ENCODE results near the gene DNAI7. TPM values are rescaled to one million over a fixed set of nuclear protein-coding genes. Genes with fewer than 3 reads are reported as not detected.

The DNAI7 gene
- total RNA-seq, 2 donors from 2014 or later = 1.5 to 3.8 TPM

- Histone ChIP-seq H3K27ac (peak overlapping the region; percentile 85 to 90), H3K4me1 (replicated peaks) (peaks cover 7% of the 10 kb centered on the region), H3K27me3 (replicated peaks; ENCODE audit: insufficient read depth) (no peaks in the 10 kb centered on the region), H3K36me3 (no peaks in the 10 kb centered on the region), H3K9me3 (no peaks in the 10 kb centered on the region), H3K4me3 (peak overlapping the region; percentile 60 to 69)
- DNase-seq (ENCODE audit: low spot score) = no peak
- no peak for TF ChIP-seq POLR2AphosphoS5 (IDR thresholded peaks at IDR 0.05)
- no peak for TF ChIP-seq CTCF (IDR thresholded peaks at IDR 0.05)
- no peak for TF ChIP-seq POLR2A (IDR thresholded peaks at IDR 0.05)
- intact Hi-C loops (cut with DNase I) = loop anchor here (10.0 kb wide), 1 partner anchor 50 kb away; no protein-coding TSS in a partner anchor
- WGBS = 1% methylated on average over 11 of the region's 11 CpGs
Observed at GRCh38 chr12:25194722-25195055, 271 bp downstream of the DNAI7 start.

- intact Hi-C loops (cut with DNase I) = loop anchor here (10.0 kb wide), 1 partner anchor 51 kb away; no protein-coding TSS in a partner anchor
- no peak for TF ChIP-seq POLR2A (IDR thresholded peaks at IDR 0.05)
- TF ChIP-seq POLR2AphosphoS5 (IDR thresholded peaks at IDR 0.05) = no peak
- TF ChIP-seq CTCF (IDR thresholded peaks at IDR 0.05) = no peak
- Histone ChIP-seq H3K4me1 (replicated peaks) (peaks cover 7% of the 10 kb centered on the region), H3K36me3 (no peaks in the 10 kb centered on the region), H3K27ac (no peak overlapping the region), H3K4me3 (peak overlapping the region; percentile 60 to 69), H3K9me3 (no peaks in the 10 kb centered on the region), H3K27me3 (replicated peaks; ENCODE audit: insufficient read depth) (no peaks in the 10 kb centered on the region)
- no peak for DNase-seq (ENCODE audit: low spot score)
- WGBS = 20% methylated on average over 1 of the region's 1 CpG
Observed at GRCh38 chr12:25194214-25194613, 746 bp downstream of the DNAI7 start.

- no peaks in the 10 kb centered on the region for H3K36me3 ChIP-seq
- intact Hi-C loops (cut with DNase I) = loop anchor here (10.0 kb wide), 1 partner anchor 54 kb away; no protein-coding TSS in a partner anchor
- H3K9me3 ChIP-seq = no peaks in the 10 kb centered on the region
- TF ChIP-seq POLR2A (IDR thresholded peaks at IDR 0.05) (no peak), CTCF (IDR thresholded peaks at IDR 0.05) (no peak)
- H3K27ac ChIP-seq = no peak overlapping the region
- H3K27me3 ChIP-seq (replicated peaks; ENCODE audit: insufficient read depth) = no peaks in the 10 kb centered on the region
- no peak overlapping the region for H3K4me3 ChIP-seq
- WGBS = 90% methylated on average over 6 of the region's 6 CpGs
- peaks cover 3% of the 10 kb centered on the region for H3K4me1 ChIP-seq (replicated peaks)
- DNase-seq (ENCODE audit: low spot score) = no peak
Observed at GRCh38 chr12:25190793-25191192, 4.2 kb downstream of the DNAI7 start.

GRCh38 chr12:25189656-25190055 lies 5.3 kb downstream of the DNAI7 start:
- Histone ChIP-seq H3K9me3 (no peaks in the 10 kb centered on the region), H3K27me3 (replicated peaks; ENCODE audit: insufficient read depth) (no peaks in the 10 kb centered on the region), H3K4me3 (no peak overlapping the region), H3K36me3 (no peaks in the 10 kb centered on the region), H3K27ac (no peak overlapping the region), H3K4me1 (replicated peaks) (peaks cover 3% of the 10 kb centered on the region)
- TF ChIP-seq POLR2A (IDR thresholded peaks at IDR 0.05) (no peak), CTCF (IDR thresholded peaks at IDR 0.05) (no peak), POLR2AphosphoS5 (IDR thresholded peaks at IDR 0.05) (no peak)
- no peak for DNase-seq (ENCODE audit: low spot score)
- intact Hi-C loops (cut with DNase I) = loop anchor here (10.0 kb wide), 1 partner anchor 55 kb away; no protein-coding TSS in a partner anchor

- intact Hi-C loops (cut with DNase I) = no loop called here
- no peaks in the 10 kb centered on the region for H3K4me1 ChIP-seq (replicated peaks)
- H3K27me3 ChIP-seq (replicated peaks; ENCODE audit: insufficient read depth) = no peaks in the 10 kb centered on the region
- no peak for DNase-seq (ENCODE audit: low spot score)
- WGBS = 66% methylated on average over 2 of the region's 2 CpGs
- no peaks in the 10 kb centered on the region for H3K9me3 ChIP-seq
- no peaks in the 10 kb centered on the region for H3K36me3 ChIP-seq
- no peak overlapping the region for H3K4me3 ChIP-seq
- no peak for TF ChIP-seq CTCF (IDR thresholded peaks at IDR 0.05)
- no peak for TF ChIP-seq POLR2A (IDR thresholded peaks at IDR 0.05)
- no peak for TF ChIP-seq POLR2AphosphoS5 (IDR thresholded peaks at IDR 0.05)
- no peak overlapping the region for H3K27ac ChIP-seq
Observed at GRCh38 chr12:25187781-25188180, 7.2 kb downstream of the DNAI7 start.

Measured in prostate gland (tissue), 2 donors.